ENCODE data around the gene ZNF331.

The ZNF331 gene

GRCh38 chr19:53531457-53531856, 6.5 kb upstream of the ZNF331 start:
- Histone ChIP-seq H3K27me3 (replicated peaks) (no peaks in the 10 kb centered on the region), H3K27ac (no peak overlapping the region), H3K36me3 (replicated peaks) (no peaks in the 10 kb centered on the region), H3K4me3 (ENCODE audit: low read depth, low read length) (no peak overlapping the region)
- in situ Hi-C loops (cut with HindIII; ENCODE audit: low pct_ligation_motif_present, low sequenced_read_pairs), result no loop called here
- no peak for TF ChIP-seq CTCF (IDR thresholded peaks at IDR 0.05; ENCODE audit: low read depth, low read length, missing control alignments)
- DNase-seq, result no peak

GRCh38 chr19:53532362-53532761, 5.6 kb upstream of the ZNF331 start:
- Histone ChIP-seq H3K36me3 (replicated peaks) (no peaks in the 10 kb centered on the region), H3K27ac (no peak overlapping the region), H3K27me3 (replicated peaks) (no peaks in the 10 kb centered on the region), H3K4me3 (ENCODE audit: low read depth, low read length) (no peak overlapping the region)
- DNase-seq, result no peak
- TF ChIP-seq CTCF (IDR thresholded peaks at IDR 0.05; ENCODE audit: low read depth, low read length, missing control alignments), result no peak
- in situ Hi-C loops (cut with HindIII; ENCODE audit: low pct_ligation_motif_present, low sequenced_read_pairs), result no loop called here

GRCh38 chr19:53536225-53536548, 1.8 kb upstream of the ZNF331 start:
- H3K27ac ChIP-seq, result no peak overlapping the region
- no peaks in the 10 kb centered on the region for H3K36me3 ChIP-seq (replicated peaks)
- H3K4me3 ChIP-seq (ENCODE audit: low read depth, low read length), result no peak overlapping the region
- in situ Hi-C loops (cut with HindIII; ENCODE audit: low pct_ligation_motif_present, low sequenced_read_pairs), result no loop called here
- TF ChIP-seq CTCF (IDR thresholded peaks at IDR 0.05; ENCODE audit: low read depth, low read length, missing control alignments), result no peak
- no peaks in the 10 kb centered on the region for H3K27me3 ChIP-seq (replicated peaks)
- no peak for DNase-seq

- peak overlapping the region; percentile 73 for H3K4me3 ChIP-seq (ENCODE audit: low read depth, low read length)
- no peak for TF ChIP-seq CTCF (IDR thresholded peaks at IDR 0.05; ENCODE audit: low read depth, low read length, missing control alignments)
- in situ Hi-C loops (cut with HindIII; ENCODE audit: low pct_ligation_motif_present, low sequenced_read_pairs), result no loop called here
- peak overlapping the region; percentile 69 for H3K27ac ChIP-seq
- H3K27me3 ChIP-seq (replicated peaks), result no peaks in the 10 kb centered on the region
- H3K36me3 ChIP-seq (replicated peaks), result no peaks in the 10 kb centered on the region
- DNase-seq, result no peak
Measured at GRCh38 chr19:53537121-53537520, 824 bp upstream of the ZNF331 start.

- Histone ChIP-seq H3K27me3 (replicated peaks) (no peaks in the 10 kb centered on the region), H3K36me3 (replicated peaks) (no peaks in the 10 kb centered on the region), H3K4me3 (ENCODE audit: low read depth, low read length) (peak overlapping the region; percentile 73), H3K27ac (peak overlapping the region; percentile 69)
- DNase-seq, result no peak
- in situ Hi-C loops (cut with HindIII; ENCODE audit: low pct_ligation_motif_present, low sequenced_read_pairs), result no loop called here
- no peak for TF ChIP-seq CTCF (IDR thresholded peaks at IDR 0.05; ENCODE audit: low read depth, low read length, missing control alignments)
Measured at GRCh38 chr19:53538378-53539109, 599 bp downstream of the ZNF331 start.

- DNase-seq, result no peak
- Histone ChIP-seq H3K27me3 (replicated peaks) (no peaks in the 10 kb centered on the region), H3K36me3 (replicated peaks) (no peaks in the 10 kb centered on the region), H3K4me3 (ENCODE audit: low read depth, low read length) (no peak overlapping the region), H3K27ac (no peak overlapping the region)
- in situ Hi-C loops (cut with HindIII; ENCODE audit: low pct_ligation_motif_present, low sequenced_read_pairs), result no loop called here
- TF ChIP-seq CTCF (IDR thresholded peaks at IDR 0.05; ENCODE audit: low read depth, low read length, missing control alignments), result no peak
Measured at GRCh38 chr19:53540091-53540490, 2.1 kb downstream of the ZNF331 start.

Data from brain microvascular endothelial cell (primary cell).